AG08395 (cell line): ENCODE data around the gene DCBLD1.
"Not testable (repeated sequence)": the region's sequence is repeated elsewhere in the genome, so short reads cannot be mapped to it uniquely, and the experiment has no call there.

Experiments
- DNase-seq: peaks from one replicate; pipeline ENCODE4 v3.0.0; 2012; ENCODE audit warnings: mixed read lengths, low spot score

Gene DCBLD1

GRCh38 chr6:117498159-117498558, 15.7 kb downstream of the DCBLD1 start:
- DNase-seq, result peak; percentile 55

GRCh38 chr6:117501722-117502121, 19.2 kb downstream of the DCBLD1 start:
- no peak for DNase-seq

- DNase-seq, result no peak
Observed at GRCh38 chr6:117502580-117502979, 20.1 kb downstream of the DCBLD1 start.

- DNase-seq, result no peak
Observed at GRCh38 chr6:117503211-117503610, 20.7 kb downstream of the DCBLD1 start.

- no peak for DNase-seq
Observed at GRCh38 chr6:117504478-117505144, 22.1 kb downstream of the DCBLD1 start.

GRCh38 chr6:117505311-117505710, 22.8 kb downstream of the DCBLD1 start:
- no peak for DNase-seq

- DNase-seq, result peak; percentile 39
Observed at GRCh38 chr6:117506180-117506835, 23.8 kb downstream of the DCBLD1 start.

- DNase-seq, result no peak
Observed at GRCh38 chr6:117506907-117507306, 24.4 kb downstream of the DCBLD1 start.

GRCh38 chr6:117508450-117508971, 26.0 kb downstream of the DCBLD1 start:
- DNase-seq, result no peak

GRCh38 chr6:117509021-117509420, 26.5 kb downstream of the DCBLD1 start:
- DNase-seq, result no peak

GRCh38 chr6:117512056-117512828, 29.8 kb downstream of the DCBLD1 start:
- DNase-seq, result no peak

GRCh38 chr6:117512987-117513573, 30.6 kb downstream of the DCBLD1 start:
- DNase-seq, result no peak

- no peak for DNase-seq
Observed at GRCh38 chr6:117513778-117514365, 31.4 kb downstream of the DCBLD1 start.

GRCh38 chr6:117514655-117515054, 32.2 kb downstream of the DCBLD1 start:
- DNase-seq, result no peak

- no peak for DNase-seq
Observed at GRCh38 chr6:117515326-117515725, 32.9 kb downstream of the DCBLD1 start.

GRCh38 chr6:117517995-117518394, 35.5 kb downstream of the DCBLD1 start:
- not testable (repeated sequence) for DNase-seq

GRCh38 chr6:117518870-117519269, 36.4 kb downstream of the DCBLD1 start:
- DNase-seq, result no peak

GRCh38 chr6:117520603-117521395, 38.3 kb downstream of the DCBLD1 start:
- no peak for DNase-seq

GRCh38 chr6:117521791-117522502, 39.5 kb downstream of the DCBLD1 start:
- DNase-seq, result no peak

GRCh38 chr6:117525607-117526006, 43.1 kb downstream of the DCBLD1 start:
- DNase-seq, result no peak
